22Rv1 (cell line): ENCODE measurements around the gene RGS4.

Experiments used
- CTCF ChIP-seq: fragments of 450-650 bp; IDR thresholded peaks from 2 replicates; pipeline ENCODE4 v1.5.1; 2017; ENCODE audit warnings: mild to moderate bottlenecking
- ZFX ChIP-seq: fragments of 450-650 bp; IDR thresholded peaks from 2 replicates; pipeline ENCODE4 v1.6.1; 2017; ENCODE audit warnings: antibody characterized with exemption, borderline replicate concordance

- no peak for TF ChIP-seq CTCF
- TF ChIP-seq ZFX = no peak
These were observed 8.0 kb downstream of the RGS4 start for GRCh38 chr1:163076981-163077761.
